ENCODE results near the gene STPG2. TPM values are rescaled to one million over a fixed set of nuclear protein-coding genes. Genes with fewer than 3 reads are reported as not detected.

Gene STPG2
- total and polyA plus RNA-seq, 2 of the 4 experiments (the other 2 are of a cell fraction), result not detected

DNA sequence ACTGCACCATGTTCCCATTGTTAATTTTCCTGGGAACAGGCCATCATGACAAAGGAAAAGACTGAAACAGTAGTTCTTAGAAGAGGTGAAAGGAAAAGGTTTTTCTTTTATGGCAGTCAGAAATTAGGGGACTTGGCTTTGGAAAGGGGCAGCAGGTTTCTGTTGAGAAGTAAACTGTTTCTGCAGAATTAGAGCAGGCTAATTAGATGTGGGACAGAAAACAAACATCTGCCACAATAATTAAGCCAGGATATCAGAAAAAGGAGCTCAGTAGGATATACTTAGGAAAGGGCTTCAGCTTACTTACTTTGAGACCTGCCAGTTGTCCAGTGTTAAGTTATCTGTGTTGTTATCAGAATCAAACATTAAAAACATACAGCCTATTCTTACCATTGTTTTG lies 36.7 kb upstream of the STPG2 start:
- no peaks in the 10 kb centered on the region for H3K4me1 ChIP-seq (ENCODE audit: control insufficient read depth, insufficient read depth, low read length)
- H2BK20ac ChIP-seq (ENCODE audit: low read depth, low read length), result no peak overlapping the region
- H3K9ac ChIP-seq (ENCODE audit: low read depth, low read length), result no peak overlapping the region
- no peak overlapping the region for H3K23ac ChIP-seq (ENCODE audit: low read depth, low read length)
- dilution Hi-C loops (cut with HindIII; ENCODE audit: low sequenced_read_pairs, unreplicated experiment) (no loop called here), intact Hi-C loops (cut with micrococcal nuclease) (no loop called here), in situ Hi-C loops (cut with MboI; ENCODE audit: low sequenced_read_pairs) (no loop called here)
- H2BK5ac ChIP-seq (ENCODE audit: low read depth, low read length, poor library complexity, severe bottlenecking), result no peak overlapping the region
- no peak overlapping the region for H3K18ac ChIP-seq (ENCODE audit: low read depth, low read length)
- no peaks in the 10 kb centered on the region for H3K36me3 ChIP-seq (ENCODE audit: control insufficient read depth, insufficient read depth, low read length)
- no peak for TF ChIP-seq CEBPB (IDR thresholded peaks at IDR 0.05; ENCODE audit: low read depth, low read length)
- TF ChIP-seq, protein P1, sequence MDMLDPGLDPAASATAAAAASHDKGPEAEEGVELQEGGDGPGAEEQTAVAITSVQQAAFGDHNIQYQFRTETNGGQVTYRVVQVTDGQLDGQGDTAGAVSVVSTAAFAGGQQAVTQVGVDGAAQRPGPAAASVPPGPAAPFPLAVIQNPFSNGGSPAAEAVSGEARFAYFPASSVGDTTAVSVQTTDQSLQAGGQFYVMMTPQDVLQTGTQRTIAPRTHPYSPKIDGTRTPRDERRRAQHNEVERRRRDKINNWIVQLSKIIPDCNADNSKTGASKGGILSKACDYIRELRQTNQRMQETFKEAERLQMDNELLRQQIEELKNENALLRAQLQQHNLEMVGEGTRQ (IDR thresholded peaks at IDR 0.05; ENCODE audit: low read depth, low read length), result no peak
- TF ChIP-seq CHD1 (IDR thresholded peaks at IDR 0.05; ENCODE audit: low read depth, low read length), result no peak
- TF ChIP-seq MAZ (IDR thresholded peaks at IDR 0.05; ENCODE audit: borderline replicate concordance, low read depth, low read length), result no peak
- no peak for TF ChIP-seq RAD21 (IDR thresholded peaks at IDR 0.05; ENCODE audit: low read length)
- TF ChIP-seq POLR2A (IDR thresholded peaks at IDR 0.05; ENCODE audit: low read depth, low read length), result no peak
- no peak overlapping the region for H3K27ac ChIP-seq (ENCODE audit: insufficient read depth, low read length)
- no peak overlapping the region for H2BK15ac ChIP-seq (ENCODE audit: low read depth, low read length)
- no peak overlapping the region for H2BK120ac ChIP-seq (ENCODE audit: low read depth, low read length)
- POLR2A ChIA-PET (ENCODE audit: unreplicated experiment), result no interaction called here
- H3K56ac ChIP-seq (ENCODE audit: extremely low read depth, insufficient read depth, low read length), result no peak overlapping the region
- no peak for ATAC-seq (ENCODE audit: low read depth)
- H3K4me3 ChIP-seq (ENCODE audit: insufficient read depth, low read depth, low read length), result no peak overlapping the region
- H2AK9ac ChIP-seq (replicated peaks; ENCODE audit: low read depth, low read length, poor library complexity), result no peak overlapping the region
- H3K27me3 ChIP-seq (ENCODE audit: control insufficient read depth, insufficient read depth, low read length), result peaks cover 6% of the 10 kb centered on the region
- H3K4me2 ChIP-seq (ENCODE audit: low read depth, low read length), result no peak overlapping the region
- DNase-seq, result no peak
- H4K20me1 ChIP-seq (ENCODE audit: insufficient read depth, low read length), result no peaks in the 10 kb centered on the region
- no peak overlapping the region for H4K91ac ChIP-seq (ENCODE audit: insufficient read depth, low read depth, low read length)
- H3K9me3 ChIP-seq (ENCODE audit: control insufficient read depth, insufficient read depth, low read length), result no peaks in the 10 kb centered on the region
- no peaks in the 10 kb centered on the region for H3K9me1 ChIP-seq (ENCODE audit: insufficient read depth, low read length)
- H3K4ac ChIP-seq (ENCODE audit: low read depth, low read length), result no peak overlapping the region
- H4K5ac ChIP-seq (ENCODE audit: low read depth, low read length), result no peak overlapping the region
- H4K8ac ChIP-seq (ENCODE audit: low read depth in 2 of 2, low read length in 2 of 2), result no peak overlapping the region
- H2AFZ ChIP-seq (replicated peaks; ENCODE audit: low read length, poor library complexity), result no peak overlapping the region
- no TSS peak for BruUV-seq (replicated peaks)
- CTCF ChIA-PET, result no interaction called here
- no peak overlapping the region for H3K14ac ChIP-seq (replicated peaks; ENCODE audit: low read depth, low read length)
- no peaks in the 10 kb centered on the region for H3K79me1 ChIP-seq (ENCODE audit: low read depth in 1 of 2, low read length in 2 of 2)
- no peak overlapping the region for H2AK5ac ChIP-seq (ENCODE audit: low read depth, low read length)
